GM23338 (cell line): Measurements from ENCODE around the gene PPCS. TPM values are rescaled to one million over a fixed set of nuclear protein-coding genes. Genes with fewer than 3 reads are reported as not detected.

Source experiments
- ATAC-seq: fragments of 200-7000 bp; cut with Tn5 transposase; 3 replicates; pipeline ENCODE4 v1.9.1; 2020
- DNase-seq: peaks from one replicate; pipeline ENCODE4 v3.0.0-alpha.2; 2015; ENCODE audit warnings: low spot score
- H2AFZ ChIP-seq: fragments of 200-600 bp; sonication (generic); 2 replicates; pipeline ENCODE4 v1.8.0; 2016; ENCODE audit warnings: antibody characterized with exemption, mild to moderate bottlenecking, moderate library complexity
- H3F3A ChIP-seq: fragments of 200-600 bp; sonication (generic); replicated peaks from 2 replicates; pipeline ENCODE4 v1.8.0; 2017; ENCODE audit warnings: antibody characterized with exemption, mixed run types, low read depth
- H3K27ac ChIP-seq: fragments of 200-600 bp; sonication (generic); 2 replicates; pipeline ENCODE4 v1.6.1; 2016; ENCODE audit warnings: low read depth
- H3K27me3 ChIP-seq: fragments of 200-600 bp; sonication (generic); 2 replicates; pipeline ENCODE4 v1.8.0; 2016; ENCODE audit warnings: mild to moderate bottlenecking, mixed run types, moderate library complexity; ENCODE audit not compliant: insufficient read depth
- H3K36me3 ChIP-seq: fragments of 200-600 bp; sonication (generic); 2 replicates; pipeline ENCODE4 v1.8.0; 2016; ENCODE audit warnings: mild to moderate bottlenecking; ENCODE audit not compliant: insufficient read depth
- H3K4me1 ChIP-seq: fragments of 200-600 bp; sonication (generic); 2 replicates; pipeline ENCODE4 v1.8.0; 2016; ENCODE audit warnings: mild to moderate bottlenecking, moderate library complexity; ENCODE audit not compliant: insufficient read depth
- H3K4me2 ChIP-seq: fragments of 200-600 bp; sonication (generic); 2 replicates; pipeline ENCODE4 v1.7.1; 2017; ENCODE audit warnings: mixed run types
- H3K4me3 ChIP-seq: fragments of 200-600 bp; sonication (generic); 2 replicates; pipeline ENCODE4 v1.6.1; 2016; ENCODE audit warnings: mixed run types
- H3K79me2 ChIP-seq: fragments of 200-600 bp; sonication (generic); replicated peaks from 2 replicates; pipeline ENCODE4 v1.8.0; 2017; ENCODE audit warnings: mild to moderate bottlenecking; ENCODE audit not compliant: insufficient read depth
- H3K9me2 ChIP-seq: fragments of 200-600 bp; sonication (generic); 2 replicates; pipeline ENCODE4 v1.8.0; 2017; ENCODE audit not compliant: insufficient read depth
- H4K20me1 ChIP-seq: fragments of 200-600 bp; sonication (generic); replicated peaks from 2 replicates; pipeline ENCODE4 v1.8.0; 2017; ENCODE audit warnings: mild to moderate bottlenecking; ENCODE audit not compliant: insufficient read depth
- H3K27ac Mint-ChIP-seq: 2 replicates; pipeline ENCODE4 v1.8.0; 2020; ENCODE audit warnings: inconsistent platforms, mild to moderate bottlenecking, moderate library complexity, mixed read lengths
- H3K27me3 Mint-ChIP-seq: 3 replicates; pipeline ENCODE4 v1.8.0; 2022; ENCODE audit warnings: low read depth, mild to moderate bottlenecking, moderate library complexity, mixed read lengths, inconsistent platforms; ENCODE audit not compliant: insufficient read depth, poor library complexity
- H3K36me3 Mint-ChIP-seq: 3 replicates; pipeline ENCODE4 v1.8.0; 2021; ENCODE audit warnings: low read depth, mild to moderate bottlenecking, inconsistent platforms, moderate library complexity, mixed read lengths
- H3K4me1 Mint-ChIP-seq: 3 replicates; pipeline ENCODE4 v1.8.0; 2020; ENCODE audit warnings: mild to moderate bottlenecking, inconsistent platforms, mixed read lengths
- H3K4me3 Mint-ChIP-seq: 3 replicates; pipeline ENCODE4 v1.8.0; 2021; ENCODE audit warnings: moderate library complexity, mild to moderate bottlenecking, inconsistent platforms, mixed read lengths
- H3K9me3 Mint-ChIP-seq: 3 replicates; pipeline ENCODE4 v1.8.0; 2020; ENCODE audit warnings: moderate library complexity, mild to moderate bottlenecking, inconsistent platforms, mixed read lengths
- CREB1 ChIP-seq: fragments of 250-450 bp; sonication (Bioruptor Pico); IDR thresholded peaks from 2 replicates; pipeline ENCODE4 v1.5.0; 2020; ENCODE audit warnings: low read depth, mild to moderate bottlenecking, moderate library complexity
- EZH2 ChIP-seq: fragments of 200-600 bp; sonication (generic); IDR thresholded peaks from one replicate; pipeline ENCODE4 v1.8.0; 2017; ENCODE audit warnings: antibody characterized with exemption, mild to moderate bottlenecking, low read depth; ENCODE audit not compliant: unreplicated experiment
- EZH2phosphoT487 ChIP-seq: fragments of 200-600 bp; sonication (generic); IDR thresholded peaks from one replicate; pipeline ENCODE4 v1.8.1; 2018; ENCODE audit warnings: antibody characterized with exemption; ENCODE audit not compliant: unreplicated experiment
- JUNB ChIP-seq: IDR thresholded peaks from one replicate; pipeline ENCODE4 v1.6.1; 2016; ENCODE audit warnings: antibody characterized with exemption; ENCODE audit not compliant: unreplicated experiment
- NANOG ChIP-seq: IDR thresholded peaks from 2 replicates; pipeline ENCODE4 v1.6.1; 2016; ENCODE audit warnings: antibody characterized with exemption, borderline replicate concordance
- POLR2AphosphoS5 ChIP-seq: IDR thresholded peaks from 2 replicates; pipeline ENCODE4 v1.6.1; 2016; ENCODE audit warnings: antibody characterized with exemption, low read depth
- REST ChIP-seq: IDR thresholded peaks from one replicate; pipeline ENCODE4 v1.6.1; 2018; ENCODE audit warnings: antibody characterized with exemption; ENCODE audit not compliant: unreplicated experiment
- STAT1 ChIP-seq: IDR thresholded peaks from one replicate; pipeline ENCODE4 v1.6.1; 2016; ENCODE audit warnings: antibody characterized with exemption; ENCODE audit not compliant: unreplicated experiment
- ZNF114 ChIP-seq: fragments of 250-450 bp; sonication (Bioruptor Pico); IDR thresholded peaks from 2 replicates; pipeline ENCODE4 v1.5.0; 2020; ENCODE audit warnings: mild to moderate bottlenecking, moderate library complexity
- ZNF331 ChIP-seq: fragments of 250-450 bp; sonication (Bioruptor Pico); IDR thresholded peaks from 2 replicates; pipeline ENCODE4 v1.5.0; 2020; ENCODE audit warnings: low read depth, mild to moderate bottlenecking, moderate library complexity
- polyA plus RNA-seq: library from polyadenylated mRNA; unstranded; fragments of >200 nt; fragmentation: Nextera tagmentation; extraction: Ambion mirVana; gene quantifications from 2 replicates; pipeline ENCODE4 v1.2.1, GENCODE V29; 2016
- total RNA-seq: library from RNA; depleted of rRNA; stranded (reverse); fragments of >200 nt; shearing (Covaris generic); gene quantifications from 2 replicates; pipeline ENCODE4 v1.2.3, GENCODE V29; 2014
- TF ChIP-seq, protein P1 (sequence below), 2 experiments: fragments of 200-600 bp in 1 of 2; sonication (generic) in 1 of 2; conservative IDR thresholded peaks; 2 replicates each; pipeline versions ENCODE4 v1.5.1 to v1.6.1; 2016 to 2017; ENCODE audit warnings: antibody characterized with exemption in 2 of 2, low read depth in 2 of 2, mild to moderate bottlenecking in 2 of 2, moderate library complexity in 1 of 2
- TF ChIP-seq, protein P2 (sequence below): IDR thresholded peaks from 2 replicates; pipeline ENCODE4 v1.6.1; 2016; ENCODE audit warnings: antibody characterized with exemption
- TF ChIP-seq, protein P3 (sequence below): fragments of 250-450 bp; sonication (Bioruptor Pico); IDR thresholded peaks from 2 replicates; pipeline ENCODE4 v1.5.0; 2020; ENCODE audit warnings: mild to moderate bottlenecking, moderate library complexity

Gene PPCS
- total and polyA plus RNA-seq, 2 experiments from 2014 or later = 35.6 to 47.6 TPM

DNA sequence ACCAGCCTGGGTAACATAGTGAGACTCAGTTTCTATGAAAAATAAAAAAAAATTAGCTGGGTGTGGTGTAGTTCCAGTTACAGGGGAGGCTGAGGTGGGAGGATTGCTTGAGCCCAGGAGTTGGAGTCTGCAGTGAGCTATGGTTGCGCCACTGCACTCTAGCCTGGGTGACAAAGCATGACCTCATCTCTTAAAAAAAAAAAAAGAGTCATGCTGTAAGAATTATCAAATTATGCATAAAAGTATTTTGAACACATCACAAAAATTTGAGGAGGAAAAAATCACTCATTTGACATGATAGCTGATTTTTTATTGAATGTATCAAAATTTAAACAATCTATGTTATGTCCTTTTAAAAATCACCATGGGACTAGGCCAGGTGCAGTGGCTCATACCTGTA, 24.6 kb downstream of the PPCS start:
- no peak overlapping the region for H3K27ac Mint-ChIP-seq

More for the DNA sequence above, 24.6 kb downstream of the PPCS start:
- H2AFZ ChIP-seq = no peak overlapping the region
- peaks cover 2% of the 10 kb centered on the region; the same call in 1 of the 3 replicates for H3K4me1 Mint-ChIP-seq
- no peaks in the 10 kb centered on the region for H4K20me1 ChIP-seq
- no peaks in the 10 kb centered on the region for H3K9me2 ChIP-seq
- no peaks in the 10 kb centered on the region for H3K27me3 ChIP-seq
- H3K4me2 ChIP-seq = no peak overlapping the region
- H3K4me3 Mint-ChIP-seq = no peak overlapping the region
- H3K27me3 Mint-ChIP-seq = no peaks in the 10 kb centered on the region
- no peak overlapping the region for H3K27ac ChIP-seq
- H3K4me3 ChIP-seq = no peak overlapping the region
- no peaks in the 10 kb centered on the region for H3K36me3 Mint-ChIP-seq
- H3K4me1 ChIP-seq = no peaks in the 10 kb centered on the region
- no peaks in the 10 kb centered on the region for H3K36me3 ChIP-seq
- TF ChIP-seq JUNB (no peak), CREB1 (CRISPR knock-in tag) (no peak), REST (no peak), NANOG (no peak), POLR2AphosphoS5 (no peak), STAT1 (no peak), EZH2phosphoT487 (no peak), EZH2 (no peak), ZNF331 (no peak), ZNF114 (CRISPR knock-in tag) (no peak)
- TF ChIP-seq, protein P1, sequence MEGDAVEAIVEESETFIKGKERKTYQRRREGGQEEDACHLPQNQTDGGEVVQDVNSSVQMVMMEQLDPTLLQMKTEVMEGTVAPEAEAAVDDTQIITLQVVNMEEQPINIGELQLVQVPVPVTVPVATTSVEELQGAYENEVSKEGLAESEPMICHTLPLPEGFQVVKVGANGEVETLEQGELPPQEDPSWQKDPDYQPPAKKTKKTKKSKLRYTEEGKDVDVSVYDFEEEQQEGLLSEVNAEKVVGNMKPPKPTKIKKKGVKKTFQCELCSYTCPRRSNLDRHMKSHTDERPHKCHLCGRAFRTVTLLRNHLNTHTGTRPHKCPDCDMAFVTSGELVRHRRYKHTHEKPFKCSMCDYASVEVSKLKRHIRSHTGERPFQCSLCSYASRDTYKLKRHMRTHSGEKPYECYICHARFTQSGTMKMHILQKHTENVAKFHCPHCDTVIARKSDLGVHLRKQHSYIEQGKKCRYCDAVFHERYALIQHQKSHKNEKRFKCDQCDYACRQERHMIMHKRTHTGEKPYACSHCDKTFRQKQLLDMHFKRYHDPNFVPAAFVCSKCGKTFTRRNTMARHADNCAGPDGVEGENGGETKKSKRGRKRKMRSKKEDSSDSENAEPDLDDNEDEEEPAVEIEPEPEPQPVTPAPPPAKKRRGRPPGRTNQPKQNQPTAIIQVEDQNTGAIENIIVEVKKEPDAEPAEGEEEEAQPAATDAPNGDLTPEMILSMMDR (conservative IDR thresholded peaks at IDR 0.05; ENCODE audit: low read depth in 2 of 2) = no peak
- TF ChIP-seq, protein P2, sequence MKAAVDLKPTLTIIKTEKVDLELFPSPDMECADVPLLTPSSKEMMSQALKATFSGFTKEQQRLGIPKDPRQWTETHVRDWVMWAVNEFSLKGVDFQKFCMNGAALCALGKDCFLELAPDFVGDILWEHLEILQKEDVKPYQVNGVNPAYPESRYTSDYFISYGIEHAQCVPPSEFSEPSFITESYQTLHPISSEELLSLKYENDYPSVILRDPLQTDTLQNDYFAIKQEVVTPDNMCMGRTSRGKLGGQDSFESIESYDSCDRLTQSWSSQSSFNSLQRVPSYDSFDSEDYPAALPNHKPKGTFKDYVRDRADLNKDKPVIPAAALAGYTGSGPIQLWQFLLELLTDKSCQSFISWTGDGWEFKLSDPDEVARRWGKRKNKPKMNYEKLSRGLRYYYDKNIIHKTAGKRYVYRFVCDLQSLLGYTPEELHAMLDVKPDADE = no peak
- TF ChIP-seq, protein P3, sequence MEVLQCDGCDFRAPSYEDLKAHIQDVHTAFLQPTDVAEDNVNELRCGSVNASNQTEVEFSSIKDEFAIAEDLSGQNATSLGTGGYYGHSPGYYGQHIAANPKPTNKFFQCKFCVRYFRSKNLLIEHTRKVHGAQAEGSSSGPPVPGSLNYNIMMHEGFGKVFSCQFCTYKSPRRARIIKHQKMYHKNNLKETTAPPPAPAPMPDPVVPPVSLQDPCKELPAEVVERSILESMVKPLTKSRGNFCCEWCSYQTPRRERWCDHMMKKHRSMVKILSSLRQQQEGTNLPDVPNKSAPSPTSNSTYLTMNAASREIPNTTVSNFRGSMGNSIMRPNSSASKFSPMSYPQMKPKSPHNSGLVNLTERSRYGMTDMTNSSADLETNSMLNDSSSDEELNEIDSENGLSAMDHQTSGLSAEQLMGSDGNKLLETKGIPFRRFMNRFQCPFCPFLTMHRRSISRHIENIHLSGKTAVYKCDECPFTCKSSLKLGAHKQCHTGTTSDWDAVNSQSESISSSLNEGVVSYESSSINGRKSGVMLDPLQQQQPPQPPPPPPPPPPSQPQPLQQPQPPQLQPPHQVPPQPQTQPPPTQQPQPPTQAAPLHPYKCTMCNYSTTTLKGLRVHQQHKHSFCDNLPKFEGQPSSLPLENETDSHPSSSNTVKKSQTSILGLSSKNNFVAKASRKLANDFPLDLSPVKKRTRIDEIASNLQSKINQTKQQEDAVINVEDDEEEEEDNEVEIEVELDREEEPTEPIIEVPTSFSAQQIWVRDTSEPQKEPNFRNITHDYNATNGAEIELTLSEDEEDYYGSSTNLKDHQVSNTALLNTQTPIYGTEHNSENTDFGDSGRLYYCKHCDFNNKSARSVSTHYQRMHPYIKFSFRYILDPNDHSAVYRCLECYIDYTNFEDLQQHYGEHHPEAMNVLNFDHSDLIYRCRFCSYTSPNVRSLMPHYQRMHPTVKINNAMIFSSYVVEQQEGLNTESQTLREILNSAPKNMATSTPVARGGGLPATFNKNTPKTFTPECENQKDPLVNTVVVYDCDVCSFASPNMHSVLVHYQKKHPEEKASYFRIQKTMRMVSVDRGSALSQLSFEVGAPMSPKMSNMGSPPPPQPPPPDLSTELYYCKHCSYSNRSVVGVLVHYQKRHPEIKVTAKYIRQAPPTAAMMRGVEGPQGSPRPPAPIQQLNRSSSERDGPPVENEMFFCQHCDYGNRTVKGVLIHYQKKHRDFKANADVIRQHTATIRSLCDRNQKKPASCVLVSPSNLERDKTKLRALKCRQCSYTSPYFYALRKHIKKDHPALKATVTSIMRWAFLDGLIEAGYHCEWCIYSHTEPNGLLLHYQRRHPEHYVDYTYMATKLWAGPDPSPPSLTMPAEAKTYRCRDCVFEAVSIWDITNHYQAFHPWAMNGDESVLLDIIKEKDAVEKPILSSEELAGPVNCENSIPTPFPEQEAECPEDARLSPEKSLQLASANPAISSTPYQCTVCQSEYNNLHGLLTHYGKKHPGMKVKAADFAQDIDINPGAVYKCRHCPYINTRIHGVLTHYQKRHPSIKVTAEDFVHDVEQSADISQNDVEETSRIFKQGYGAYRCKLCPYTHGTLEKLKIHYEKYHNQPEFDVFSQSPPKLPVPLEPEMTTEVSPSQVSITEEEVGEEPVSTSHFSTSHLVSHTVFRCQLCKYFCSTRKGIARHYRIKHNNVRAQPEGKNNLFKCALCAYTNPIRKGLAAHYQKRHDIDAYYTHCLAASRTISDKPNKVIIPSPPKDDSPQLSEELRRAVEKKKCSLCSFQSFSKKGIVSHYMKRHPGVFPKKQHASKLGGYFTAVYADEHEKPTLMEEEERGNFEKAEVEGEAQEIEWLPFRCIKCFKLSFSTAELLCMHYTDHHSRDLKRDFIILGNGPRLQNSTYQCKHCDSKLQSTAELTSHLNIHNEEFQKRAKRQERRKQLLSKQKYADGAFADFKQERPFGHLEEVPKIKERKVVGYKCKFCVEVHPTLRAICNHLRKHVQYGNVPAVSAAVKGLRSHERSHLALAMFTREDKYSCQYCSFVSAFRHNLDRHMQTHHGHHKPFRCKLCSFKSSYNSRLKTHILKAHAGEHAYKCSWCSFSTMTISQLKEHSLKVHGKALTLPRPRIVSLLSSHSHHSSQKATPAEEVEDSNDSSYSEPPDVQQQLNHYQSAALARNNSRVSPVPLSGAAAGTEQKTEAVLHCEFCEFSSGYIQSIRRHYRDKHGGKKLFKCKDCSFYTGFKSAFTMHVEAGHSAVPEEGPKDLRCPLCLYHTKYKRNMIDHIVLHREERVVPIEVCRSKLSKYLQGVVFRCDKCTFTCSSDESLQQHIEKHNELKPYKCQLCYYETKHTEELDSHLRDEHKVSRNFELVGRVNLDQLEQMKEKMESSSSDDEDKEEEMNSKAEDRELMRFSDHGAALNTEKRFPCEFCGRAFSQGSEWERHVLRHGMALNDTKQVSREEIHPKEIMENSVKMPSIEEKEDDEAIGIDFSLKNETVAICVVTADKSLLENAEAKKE (CRISPR knock-in tag) = no peak
- no peak for ATAC-seq
- no peaks in the 10 kb centered on the region for H3K79me2 ChIP-seq
- no peaks in the 10 kb centered on the region for H3F3A ChIP-seq
- DNase-seq = no peak
- H3K9me3 Mint-ChIP-seq = no peaks in the 10 kb centered on the region
